Calu3 (cell line): Measurements from ENCODE around the gene PAPLN. TPM values are rescaled to one million over a fixed set of nuclear protein-coding genes. Genes with fewer than 3 reads are reported as not detected.

ENCODE experiments used
- BruUV-seq: library from RNA; stranded (reverse); fragments of 400-500 nt; replicated peaks from 2 replicates; lab custom pipeline; 2021; lab: Mats Ljungman, UMichigan
- CTCF ChIA-PET: fragments of 300-600 bp; sonication (Branson Sonifier 250); formaldehyde crosslinking; loops from one replicate; lab custom pipeline; 2022; ENCODE audit warnings: antibody characterized with exemption; lab: Charles Lee
- DNase-seq: peaks from one replicate; pipeline ENCODE4 v3.0.0; 2022
- H3K27ac Mint-ChIP-seq: one replicate; pipeline ENCODE4 v1.8.0; 2022; ENCODE audit warnings: mixed read lengths; ENCODE audit not compliant: unreplicated experiment
- H3K27me3 Mint-ChIP-seq: one replicate; pipeline ENCODE4 v1.8.0; 2022; ENCODE audit warnings: mixed read lengths; ENCODE audit not compliant: unreplicated experiment
- H3K36me3 Mint-ChIP-seq: one replicate; pipeline ENCODE4 v1.8.0; 2022; ENCODE audit warnings: mild to moderate bottlenecking, moderate library complexity, mixed read lengths; ENCODE audit not compliant: insufficient read depth, unreplicated experiment
- H3K4me1 Mint-ChIP-seq: one replicate; pipeline ENCODE4 v1.8.0; 2022; ENCODE audit warnings: mild to moderate bottlenecking, low read depth, mixed read lengths; ENCODE audit not compliant: unreplicated experiment
- H3K4me3 Mint-ChIP-seq: one replicate; pipeline ENCODE4 v1.8.0; 2022; ENCODE audit warnings: mild to moderate bottlenecking, low read depth, moderate library complexity, mixed read lengths; ENCODE audit not compliant: unreplicated experiment
- H3K9me3 Mint-ChIP-seq: one replicate; pipeline ENCODE4 v1.8.0; 2022; ENCODE audit warnings: low read depth, mixed read lengths; ENCODE audit not compliant: unreplicated experiment
- CTCF ChIP-seq: fragments of 200-600 bp; IDR thresholded peaks from one replicate; pipeline ENCODE4 v1.8.0; 2022; ENCODE audit warnings: antibody characterized with exemption; ENCODE audit not compliant: unreplicated experiment
- intact Hi-C: fragments of 100-400 bp; cut with micrococcal nuclease; formaldehyde crosslinking; loops from one replicate; pipeline ENCODE4 v1.10.0; 2022; ENCODE audit not compliant: unreplicated experiment
- total RNA-seq: library from RNA; stranded (reverse); gene quantifications from 2 replicates; pipeline ENCODE4 v1.2.3, GENCODE V29; 2022

The PAPLN gene
- total RNA-seq, 1 experiment from 2014 or later, result 0.17 TPM

- H3K4me3 Mint-ChIP-seq, result no peak overlapping the region
- CTCF ChIA-PET, result no interaction called here
- DNase-seq, result no peak
- no peak overlapping the region for H3K27ac Mint-ChIP-seq
- H3K9me3 Mint-ChIP-seq, result no peaks in the 10 kb centered on the region
- H3K4me1 Mint-ChIP-seq, result no peaks in the 10 kb centered on the region
- BruUV-seq, result no TSS peak
- no peak for TF ChIP-seq CTCF
- H3K27me3 Mint-ChIP-seq, result no peaks in the 10 kb centered on the region
- intact Hi-C loops, result no loop called here
- peaks cover 14% of the 10 kb centered on the region for H3K36me3 Mint-ChIP-seq
Observed at GRCh38 chr14:73208846-73209245, 28.5 kb upstream of the PAPLN start.

DNA sequence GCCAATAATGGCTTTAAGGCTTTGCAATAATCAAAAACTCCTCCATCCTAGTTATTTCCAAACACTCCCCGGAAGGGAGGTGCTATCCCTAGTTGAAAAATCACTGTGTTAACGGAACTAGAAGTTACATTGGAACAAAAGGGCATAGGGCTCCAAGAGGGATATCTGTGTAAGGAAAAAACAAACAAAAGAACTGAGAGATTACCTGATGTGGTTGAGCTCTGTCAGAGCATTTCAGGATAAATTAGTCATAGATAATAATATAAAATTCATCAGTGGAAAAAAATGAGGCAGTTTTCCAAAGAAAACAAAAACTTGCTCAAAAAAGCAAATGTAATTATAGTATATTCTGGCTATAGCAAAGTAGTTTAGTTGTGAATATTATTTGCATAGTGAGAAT lies 27.4 kb upstream of the PAPLN start:
- no peak for DNase-seq
- CTCF ChIA-PET, result no interaction called here
- H3K36me3 Mint-ChIP-seq, result peaks cover 14% of the 10 kb centered on the region

DNA sequence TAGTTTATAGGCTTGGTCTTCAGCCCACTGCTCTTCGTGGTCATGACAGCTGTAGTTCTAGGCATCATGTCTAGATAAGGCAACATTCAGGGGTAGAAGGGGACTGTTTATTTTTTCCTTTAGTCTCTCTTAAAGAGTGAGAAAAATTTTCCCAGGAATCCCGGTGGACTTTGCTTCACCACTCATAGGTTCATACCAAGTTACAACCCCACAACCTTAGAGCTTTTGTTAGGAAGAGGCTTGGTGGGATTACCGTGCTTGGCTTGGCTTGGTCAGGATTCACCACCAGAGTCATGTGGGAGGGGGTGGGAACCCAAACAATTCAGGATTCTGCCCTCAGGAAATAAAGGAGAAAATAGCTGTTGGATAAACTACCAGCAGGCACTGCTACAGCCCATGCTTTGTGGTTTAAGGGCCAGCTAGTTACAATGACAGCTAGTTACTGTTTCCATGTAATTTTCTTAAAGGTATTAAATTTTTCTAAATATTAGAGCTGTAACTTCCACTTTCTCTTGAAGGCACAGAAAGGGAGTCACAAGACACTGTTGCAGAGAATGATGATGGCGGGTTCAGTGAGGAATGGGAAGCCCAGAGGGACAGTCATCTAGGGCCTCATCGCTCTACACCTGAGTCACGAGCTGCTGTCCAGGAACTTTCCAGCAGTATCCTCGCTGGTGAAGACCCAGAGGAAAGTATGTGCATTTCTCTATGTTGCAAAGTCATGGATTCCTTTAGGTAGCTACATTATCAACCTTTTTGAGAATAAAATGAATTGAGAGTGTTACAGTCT lies 25.9 kb upstream of the PAPLN start:
- BruUV-seq, result no TSS peak
- H3K9me3 Mint-ChIP-seq, result no peaks in the 10 kb centered on the region
- no peak for DNase-seq
- CTCF ChIA-PET, result no interaction called here
- TF ChIP-seq CTCF, result no peak
- H3K27me3 Mint-ChIP-seq, result no peaks in the 10 kb centered on the region
- H3K4me1 Mint-ChIP-seq, result no peaks in the 10 kb centered on the region
- H3K27ac Mint-ChIP-seq, result no peak overlapping the region
- H3K36me3 Mint-ChIP-seq, result peaks cover 13% of the 10 kb centered on the region
- H3K4me3 Mint-ChIP-seq, result no peak overlapping the region
- intact Hi-C loops, result no loop called here

More for the DNA sequence above, 27.4 kb upstream of the PAPLN start:
- Mint-ChIP-seq H3K27me3 (no peaks in the 10 kb centered on the region), H3K9me3 (no peaks in the 10 kb centered on the region), H3K27ac (no peak overlapping the region), H3K4me1 (no peaks in the 10 kb centered on the region), H3K4me3 (no peak overlapping the region)
- intact Hi-C loops, result no loop called here
- TF ChIP-seq CTCF, result no peak
- BruUV-seq, result no TSS peak

DNA sequence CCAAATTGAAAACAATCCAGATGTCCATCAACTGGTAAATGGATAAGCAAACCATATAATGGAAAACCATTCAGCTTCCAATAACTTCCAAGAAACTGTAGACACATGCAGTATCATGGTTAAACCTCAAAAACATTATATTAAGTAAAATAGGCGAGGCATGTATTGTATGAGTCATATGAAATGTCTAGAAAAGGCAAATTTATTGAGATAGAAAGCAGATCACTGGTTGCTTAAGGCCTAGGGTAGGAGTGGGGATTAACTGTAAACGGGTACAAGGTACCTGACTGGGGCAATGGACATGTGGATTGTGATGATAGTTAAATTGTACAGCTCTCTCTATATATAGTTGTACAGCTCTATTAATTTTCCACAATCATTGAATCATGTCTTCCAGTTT lies 21.3 kb upstream of the PAPLN start:
- H3K27ac Mint-ChIP-seq, result no peak overlapping the region
- no peak for DNase-seq
- H3K9me3 Mint-ChIP-seq, result no peaks in the 10 kb centered on the region
- H3K4me1 Mint-ChIP-seq, result no peaks in the 10 kb centered on the region
- H3K36me3 Mint-ChIP-seq, result peaks cover 22% of the 10 kb centered on the region
- TF ChIP-seq CTCF, result no peak
- BruUV-seq, result no TSS peak
- no peaks in the 10 kb centered on the region for H3K27me3 Mint-ChIP-seq
- H3K4me3 Mint-ChIP-seq, result no peak overlapping the region
- intact Hi-C loops, result no loop called here
- CTCF ChIA-PET, result no interaction called here
